SK-N-SH (cell line): ENCODE data around the gene SH2D3A. TPM values are rescaled to one million over a fixed set of nuclear protein-coding genes. Genes with fewer than 3 reads are reported as not detected.

ENCODE experiments used
- CTCF ChIA-PET: fragments of 300-600, 350-600 bp; formaldehyde crosslinking; extraction: SDS; loops from one replicate; lab custom pipeline; 2021; lab: Yijun Ruan, JAX
- POLR2A ChIA-PET: fragments of 350-600 bp; sonication (Branson Sonifier 250); formaldehyde crosslinking; extraction: SDS; loops from one replicate; lab custom pipeline; 2020; ENCODE audit warnings: antibody characterized with exemption, inconsistent platforms; lab: Yijun Ruan, JAX
- DNase-seq: peaks from one replicate; pipeline ENCODE4 v3.0.0; 2012
- H2AFZ ChIP-seq: fragments of 200-600 bp; sonication (generic); 2 replicates; pipeline ENCODE4 v1.8.1; 2016; ENCODE audit warnings: antibody characterized with exemption, mild to moderate bottlenecking, low read depth
- H3F3A ChIP-seq: fragments of 200-600 bp; sonication (generic); replicated peaks from 2 replicates; pipeline ENCODE3; 2016; ENCODE audit warnings: antibody characterized with exemption, mild to moderate bottlenecking; ENCODE audit not compliant: insufficient read depth
- H3K27ac ChIP-seq, 2 experiments: fragments of 200-500 bp in 1 of 2; fragments of 200-600 bp in 1 of 2; sonication (Bioruptor generic) in 1 of 2; sonication (generic), shearing (Covaris generic) in 1 of 2; 2 replicates each; pipeline versions ENCODE4 v1.5.1 to v1.6.1; 2014 to 2016; ENCODE audit warnings: low read depth in 2 of 2, inconsistent platforms in 1 of 2, low read length in 1 of 2, mild to moderate bottlenecking in 1 of 2, mixed read lengths in 1 of 2
- H3K27me3 ChIP-seq: fragments of 200-600 bp; sonication (generic), shearing (Covaris generic); 2 replicates; pipeline ENCODE4 v1.6.1; 2016; ENCODE audit warnings: mixed run types; ENCODE audit not compliant: insufficient read depth
- H3K36me3 ChIP-seq, 2 experiments: fragments of 200-500 bp in 1 of 2; fragments of 200-600 bp in 1 of 2; sonication (Bioruptor generic) in 1 of 2; sonication (generic) in 1 of 2; replicated peaks in 1 of 2; 2 replicates each; pipeline versions ENCODE3 to v1.5.1; 2014 to 2016; ENCODE audit warnings: low read length in 1 of 2, mild to moderate bottlenecking in 1 of 2; ENCODE audit not compliant: insufficient read depth in 2 of 2, control insufficient read depth in 1 of 2
- H3K4me1 ChIP-seq, 2 experiments: fragments of 200-500 bp in 1 of 2; fragments of 200-600 bp in 1 of 2; sonication (Bioruptor generic) in 1 of 2; sonication (generic), shearing (Covaris generic) in 1 of 2; 2 replicates each; pipeline versions ENCODE4 v1.5.1 to v1.6.1; 2014 to 2016; ENCODE audit warnings: low read depth in 1 of 2, low read length in 1 of 2, mixed run types in 1 of 2; ENCODE audit not compliant: insufficient read depth in 2 of 2, control insufficient read depth in 1 of 2
- H3K4me2 ChIP-seq: fragments of 200-600 bp; sonication (generic), shearing (Covaris generic); 2 replicates; pipeline ENCODE4 v1.6.1; 2017; ENCODE audit warnings: mixed run types
- H3K4me3 ChIP-seq, 2 experiments: fragments of 200-500 bp in 1 of 2; fragments of 200-600 bp in 1 of 2; sonication (Bioruptor generic) in 1 of 2; sonication (generic), shearing (Covaris generic) in 1 of 2; 2 replicates each; pipeline versions ENCODE4 v1.5.1 to v1.8.1; 2014 to 2016; ENCODE audit warnings: low read depth in 2 of 2, inconsistent platforms in 1 of 2, low read length in 1 of 2, mild to moderate bottlenecking in 1 of 2, mixed read lengths in 1 of 2, moderate library complexity in 1 of 2
- H3K79me2 ChIP-seq: fragments of 200-600 bp; sonication (generic); 2 replicates; pipeline ENCODE4 v1.8.1; 2017; ENCODE audit warnings: mild to moderate bottlenecking; ENCODE audit not compliant: insufficient read depth
- H3K9ac ChIP-seq: fragments of 200-600 bp; sonication (generic); 2 replicates; pipeline ENCODE4 v1.6.1; 2017; ENCODE audit warnings: mixed run types
- H3K9me2 ChIP-seq: fragments of 200-600 bp; sonication (generic); 2 replicates; pipeline ENCODE4 v1.6.1; 2017; ENCODE audit warnings: mixed run types
- H3K9me3 ChIP-seq: fragments of 200-600 bp; sonication (generic); 2 replicates; pipeline ENCODE4 v1.6.1; 2017; ENCODE audit warnings: mixed run types, mild to moderate bottlenecking, moderate library complexity
- H4K20me1 ChIP-seq: fragments of 200-600 bp; sonication (generic); 2 replicates; pipeline ENCODE4 v1.6.1; 2017; ENCODE audit warnings: mild to moderate bottlenecking, mixed run types; ENCODE audit not compliant: insufficient read depth
- CHD2 ChIP-seq: fragments of 150-350 bp; IDR thresholded peaks from 2 replicates; pipeline ENCODE4 v1.6.1; 2018; ENCODE audit warnings: low read length; ENCODE audit not compliant: partially characterized antibody
- CTCF ChIP-seq: fragments of 200-600 bp; sonication (generic); IDR thresholded peaks from 2 replicates; pipeline ENCODE4 v1.6.1; 2017; ENCODE audit warnings: antibody characterized with exemption, mild to moderate bottlenecking, moderate library complexity
- FOSL2 ChIP-seq: IDR thresholded peaks from 2 replicates; pipeline ENCODE4 v1.4.0; 2012; ENCODE audit warnings: low read depth, mild to moderate bottlenecking, moderate library complexity, borderline replicate concordance
- GATA2 ChIP-seq: sonication (generic); formaldehyde crosslinking; IDR thresholded peaks from 2 replicates; pipeline ENCODE4 v1.5.0; 2020; ENCODE audit warnings: mild to moderate bottlenecking, missing genetic modification reagents
- JUND ChIP-seq: IDR thresholded peaks from 2 replicates; pipeline ENCODE4 v1.4.0; 2012
- MEF2A ChIP-seq: IDR thresholded peaks from 2 replicates; pipeline ENCODE4 v1.4.0; 2012; ENCODE audit warnings: low read depth, borderline replicate concordance
- NRF1 ChIP-seq: IDR thresholded peaks from 2 replicates; pipeline ENCODE4 v1.6.1; 2012; ENCODE audit warnings: low read depth, mild to moderate bottlenecking, low read length
- RCOR1 ChIP-seq: fragments of 150-350 bp; IDR thresholded peaks from 2 replicates; pipeline ENCODE4 v1.6.1; 2017; ENCODE audit warnings: antibody characterized with exemption, low read length
- RFX5 ChIP-seq: IDR thresholded peaks from 2 replicates; pipeline ENCODE4 v1.6.1; 2012; ENCODE audit warnings: mild to moderate bottlenecking, improper control_type of control experiment, low read length
- RXRA ChIP-seq: IDR thresholded peaks from 2 replicates; pipeline ENCODE4 v1.4.0; 2012; ENCODE audit warnings: low read depth, mild to moderate bottlenecking, borderline replicate concordance
- SMC3 ChIP-seq: IDR thresholded peaks from 2 replicates; pipeline ENCODE4 v1.6.1; 2012; ENCODE audit warnings: low read depth, low read length, improper control_type of control experiment
- USF1 ChIP-seq: IDR thresholded peaks from 2 replicates; pipeline ENCODE4 v1.4.0; 2012; ENCODE audit warnings: low read depth, borderline replicate concordance
- USF2 ChIP-seq: fragments of 150-350 bp; IDR thresholded peaks from 2 replicates; pipeline ENCODE4 v1.6.1; 2017; ENCODE audit warnings: antibody characterized with exemption, low read length, low read depth, borderline replicate concordance
- ZBTB33 ChIP-seq: IDR thresholded peaks from 2 replicates; pipeline ENCODE4 v1.4.0; 2012; ENCODE audit warnings: low read depth, borderline replicate concordance
- WGBS: methylation state at CpG from one replicate; pipeline ENCODE4 v1.1.6; 2017; ENCODE audit warnings: low lambda C conversion rate; 5-methylcytosine and 5-hydroxymethylcytosine counted together
- polyA plus RNA-seq, 3 experiments: library from polyadenylated mRNA; depleted of rRNA; stranded (reverse); fragments of >200 nt; gene quantifications; 2 replicates each; pipeline ENCODE4 v1.2.3, GENCODE V29; 2012

SH2D3A gene
- polyA plus RNA-seq, 1 of the 3 experiments (the other 2 are of a cell fraction): 0.35 TPM

GRCh38 chr19:6774821-6775707 lies 7.8 kb upstream of the SH2D3A start:
- peaks cover 6% of the 10 kb centered on the region; the same call in 1 of the 2 replicates for H3K27me3 ChIP-seq
- no peaks in the 10 kb centered on the region for H3F3A ChIP-seq
- WGBS: 13% methylated on average over 11 of the region's 11 CpGs
- no peak for TF ChIP-seq CTCF
- TF ChIP-seq RXRA: no peak
- TF ChIP-seq FOSL2: no peak
- TF ChIP-seq GATA2 (CRISPR knock-in tag): no peak
- TF ChIP-seq SMC3: no peak
- no peak for TF ChIP-seq USF1
- no peak for TF ChIP-seq MEF2A
- no peak for TF ChIP-seq ZBTB33
- TF ChIP-seq JUND: no peak
- no peak for TF ChIP-seq USF2
- TF ChIP-seq CHD2: no peak
- no peak for TF ChIP-seq NRF1
- TF ChIP-seq RCOR1: no peak
- TF ChIP-seq RFX5: no peak
- H3K9me3 ChIP-seq: no peaks in the 10 kb centered on the region
- no peak overlapping the region for H3K9ac ChIP-seq
- no peaks in the 10 kb centered on the region for H4K20me1 ChIP-seq
- H3K4me1 ChIP-seq: no peaks in the 10 kb centered on the region
- DNase-seq: no peak
- no peaks in the 10 kb centered on the region for H3K9me2 ChIP-seq
- no peaks in the 10 kb centered on the region for H3K79me2 ChIP-seq
- POLR2A ChIA-PET: interaction anchor here (0.6 kb wide), 1 partner anchor 1000 kb away, joined by 4 read pairs; no protein-coding TSS in a partner anchor
- CTCF ChIA-PET: interaction anchor here (1.6 kb wide), 1 partner anchor 89 kb away, joined by 4 read pairs; no protein-coding TSS in a partner anchor
- H3K4me3 ChIP-seq: no peak overlapping the region
- no peak overlapping the region for H3K4me2 ChIP-seq
- H3K27ac ChIP-seq: no peak overlapping the region
- no peaks in the 10 kb centered on the region for H3K36me3 ChIP-seq
- H2AFZ ChIP-seq: no peak overlapping the region
